IMR-90 (cell line): ENCODE measurements around the gene AADAC.

ENCODE experiments used
- FOS ChIP-seq: fragments of 150-350 bp; IDR thresholded peaks from 2 replicates; pipeline ENCODE4 v1.6.1; 2016; ENCODE audit warnings: low read depth, low read length
- POLR2A ChIP-seq: IDR thresholded peaks from 2 replicates; pipeline ENCODE4 v1.6.1; 2012; ENCODE audit warnings: mild to moderate bottlenecking, low read depth, low read length

- TF ChIP-seq FOS (no peak), POLR2A (no peak)
Measured at GRCh38 chr3:151859233-151859673, 45.3 kb downstream of the AADAC start.
